SK-N-SH (cell line): Measurements from ENCODE around the gene CCNT1. TPM values are rescaled to one million over a fixed set of nuclear protein-coding genes. Genes with fewer than 3 reads are reported as not detected.

Source experiments
- CTCF ChIA-PET: fragments of 300-600, 350-600 bp; formaldehyde crosslinking; extraction: SDS; loops from one replicate; lab custom pipeline; 2021; lab: Yijun Ruan, JAX
- POLR2A ChIA-PET: fragments of 350-600 bp; sonication (Branson Sonifier 250); formaldehyde crosslinking; extraction: SDS; loops from one replicate; lab custom pipeline; 2020; ENCODE audit warnings: antibody characterized with exemption, inconsistent platforms; lab: Yijun Ruan, JAX
- DNase-seq: peaks from one replicate; pipeline ENCODE4 v3.0.0; 2012
- H2AFZ ChIP-seq: fragments of 200-600 bp; sonication (generic); 2 replicates; pipeline ENCODE4 v1.8.1; 2016; ENCODE audit warnings: antibody characterized with exemption, mild to moderate bottlenecking, low read depth
- H3F3A ChIP-seq: fragments of 200-600 bp; sonication (generic); replicated peaks from 2 replicates; pipeline ENCODE3; 2016; ENCODE audit warnings: antibody characterized with exemption, mild to moderate bottlenecking; ENCODE audit not compliant: insufficient read depth
- H3K27ac ChIP-seq, 2 experiments: fragments of 200-500 bp in 1 of 2; fragments of 200-600 bp in 1 of 2; sonication (Bioruptor generic) in 1 of 2; sonication (generic), shearing (Covaris generic) in 1 of 2; 2 replicates each; pipeline versions ENCODE4 v1.5.1 to v1.6.1; 2014 to 2016; ENCODE audit warnings: low read depth in 2 of 2, inconsistent platforms in 1 of 2, low read length in 1 of 2, mild to moderate bottlenecking in 1 of 2, mixed read lengths in 1 of 2
- H3K27me3 ChIP-seq: fragments of 200-600 bp; sonication (generic), shearing (Covaris generic); 2 replicates; pipeline ENCODE4 v1.6.1; 2016; ENCODE audit warnings: mixed run types; ENCODE audit not compliant: insufficient read depth
- H3K36me3 ChIP-seq, 2 experiments: fragments of 200-500 bp in 1 of 2; fragments of 200-600 bp in 1 of 2; sonication (Bioruptor generic) in 1 of 2; sonication (generic) in 1 of 2; replicated peaks in 1 of 2; 2 replicates each; pipeline versions ENCODE3 to v1.5.1; 2014 to 2016; ENCODE audit warnings: low read length in 1 of 2, mild to moderate bottlenecking in 1 of 2; ENCODE audit not compliant: insufficient read depth in 2 of 2, control insufficient read depth in 1 of 2
- H3K4me1 ChIP-seq, 2 experiments: fragments of 200-500 bp in 1 of 2; fragments of 200-600 bp in 1 of 2; sonication (Bioruptor generic) in 1 of 2; sonication (generic), shearing (Covaris generic) in 1 of 2; 2 replicates each; pipeline versions ENCODE4 v1.5.1 to v1.6.1; 2014 to 2016; ENCODE audit warnings: low read depth in 1 of 2, low read length in 1 of 2, mixed run types in 1 of 2; ENCODE audit not compliant: insufficient read depth in 2 of 2, control insufficient read depth in 1 of 2
- H3K4me2 ChIP-seq: fragments of 200-600 bp; sonication (generic), shearing (Covaris generic); 2 replicates; pipeline ENCODE4 v1.6.1; 2017; ENCODE audit warnings: mixed run types
- H3K4me3 ChIP-seq, 2 experiments: fragments of 200-500 bp in 1 of 2; fragments of 200-600 bp in 1 of 2; sonication (Bioruptor generic) in 1 of 2; sonication (generic), shearing (Covaris generic) in 1 of 2; 2 replicates each; pipeline versions ENCODE4 v1.5.1 to v1.8.1; 2014 to 2016; ENCODE audit warnings: low read depth in 2 of 2, inconsistent platforms in 1 of 2, low read length in 1 of 2, mild to moderate bottlenecking in 1 of 2, mixed read lengths in 1 of 2, moderate library complexity in 1 of 2
- H3K79me2 ChIP-seq: fragments of 200-600 bp; sonication (generic); 2 replicates; pipeline ENCODE4 v1.8.1; 2017; ENCODE audit warnings: mild to moderate bottlenecking; ENCODE audit not compliant: insufficient read depth
- H3K9ac ChIP-seq: fragments of 200-600 bp; sonication (generic); 2 replicates; pipeline ENCODE4 v1.6.1; 2017; ENCODE audit warnings: mixed run types
- H3K9me2 ChIP-seq: fragments of 200-600 bp; sonication (generic); 2 replicates; pipeline ENCODE4 v1.6.1; 2017; ENCODE audit warnings: mixed run types
- H3K9me3 ChIP-seq: fragments of 200-600 bp; sonication (generic); 2 replicates; pipeline ENCODE4 v1.6.1; 2017; ENCODE audit warnings: mixed run types, mild to moderate bottlenecking, moderate library complexity
- H4K20me1 ChIP-seq: fragments of 200-600 bp; sonication (generic); 2 replicates; pipeline ENCODE4 v1.6.1; 2017; ENCODE audit warnings: mild to moderate bottlenecking, mixed run types; ENCODE audit not compliant: insufficient read depth
- ELF1 ChIP-seq: IDR thresholded peaks from 2 replicates; pipeline ENCODE4 v1.4.0; 2012
- EP300 ChIP-seq, 2 experiments: IDR thresholded peaks; 2 replicates each; pipeline versions ENCODE4 v1.4.0 to v1.6.1; 2012; ENCODE audit warnings: borderline replicate concordance in 1 of 2, low read depth in 1 of 2, low read length in 1 of 2
- EZH2phosphoT487 ChIP-seq: fragments of 200-600 bp; sonication (generic); IDR thresholded peaks from 2 replicates; pipeline ENCODE4 v1.6.1; 2017; ENCODE audit warnings: low read depth, mixed run types, mild to moderate bottlenecking, antibody characterized with exemption, moderate library complexity, borderline replicate concordance
- FOXJ3 ChIP-seq: sonication (generic); formaldehyde crosslinking; IDR thresholded peaks from 2 replicates; pipeline ENCODE4 v1.5.1; 2020; ENCODE audit warnings: mild to moderate bottlenecking, missing genetic modification reagents
- FOXM1 ChIP-seq: IDR thresholded peaks from 2 replicates; pipeline ENCODE4 v1.4.0; 2012; ENCODE audit warnings: low read depth, mild to moderate bottlenecking
- GATA2 ChIP-seq: sonication (generic); formaldehyde crosslinking; IDR thresholded peaks from 2 replicates; pipeline ENCODE4 v1.5.0; 2020; ENCODE audit warnings: mild to moderate bottlenecking, missing genetic modification reagents
- JUND ChIP-seq: IDR thresholded peaks from 2 replicates; pipeline ENCODE4 v1.4.0; 2012
- RFX5 ChIP-seq: IDR thresholded peaks from 2 replicates; pipeline ENCODE4 v1.6.1; 2012; ENCODE audit warnings: mild to moderate bottlenecking, improper control_type of control experiment, low read length
- RXRA ChIP-seq: IDR thresholded peaks from 2 replicates; pipeline ENCODE4 v1.4.0; 2012; ENCODE audit warnings: low read depth, mild to moderate bottlenecking, borderline replicate concordance
- SIN3A ChIP-seq: IDR thresholded peaks from 2 replicates; pipeline ENCODE4 v1.6.1; 2012; ENCODE audit warnings: low read depth, mild to moderate bottlenecking, low read length, moderate library complexity, borderline replicate concordance
- SMC3 ChIP-seq: IDR thresholded peaks from 2 replicates; pipeline ENCODE4 v1.6.1; 2012; ENCODE audit warnings: low read depth, low read length, improper control_type of control experiment
- TAF1 ChIP-seq: IDR thresholded peaks from 2 replicates; pipeline ENCODE4 v1.6.1; 2012; ENCODE audit warnings: low read depth, mild to moderate bottlenecking, low read length, moderate library complexity, borderline replicate concordance
- TCF12 ChIP-seq: IDR thresholded peaks from 2 replicates; pipeline ENCODE4 v1.4.0; 2012
- YY1 ChIP-seq: IDR thresholded peaks from 2 replicates; pipeline ENCODE4 v1.4.0; 2012; ENCODE audit warnings: low read depth, mild to moderate bottlenecking
- WGBS: methylation state at CpG from one replicate; pipeline ENCODE4 v1.1.6; 2017; ENCODE audit warnings: low lambda C conversion rate; 5-methylcytosine and 5-hydroxymethylcytosine counted together
- polyA plus RNA-seq, 3 experiments: library from polyadenylated mRNA; depleted of rRNA; stranded (reverse); fragments of >200 nt; gene quantifications; 2 replicates each; pipeline ENCODE4 v1.2.3, GENCODE V29; 2012
- TF ChIP-seq, protein P1 (sequence below): IDR thresholded peaks from 2 replicates; pipeline ENCODE4 v1.6.1; 2012; ENCODE audit warnings: mild to moderate bottlenecking, low read depth, low read length, moderate library complexity
- TF ChIP-seq, protein P2 (sequence below): IDR thresholded peaks from 2 replicates; pipeline ENCODE4; 2012
- TF ChIP-seq, protein P3 (sequence below): fragments of 150-350 bp; IDR thresholded peaks from 2 replicates; pipeline ENCODE4 v1.6.1; 2017; ENCODE audit warnings: antibody characterized with exemption, low read length, low read depth, borderline replicate concordance
- TF ChIP-seq, protein P4 (sequence below): IDR thresholded peaks from 2 replicates; pipeline ENCODE4 v1.4.0; 2012; ENCODE audit warnings: low read depth

CCNT1 gene
- polyA plus RNA-seq, 1 of the 3 experiments (the other 2 are of a cell fraction), result 7.2 TPM

DNA sequence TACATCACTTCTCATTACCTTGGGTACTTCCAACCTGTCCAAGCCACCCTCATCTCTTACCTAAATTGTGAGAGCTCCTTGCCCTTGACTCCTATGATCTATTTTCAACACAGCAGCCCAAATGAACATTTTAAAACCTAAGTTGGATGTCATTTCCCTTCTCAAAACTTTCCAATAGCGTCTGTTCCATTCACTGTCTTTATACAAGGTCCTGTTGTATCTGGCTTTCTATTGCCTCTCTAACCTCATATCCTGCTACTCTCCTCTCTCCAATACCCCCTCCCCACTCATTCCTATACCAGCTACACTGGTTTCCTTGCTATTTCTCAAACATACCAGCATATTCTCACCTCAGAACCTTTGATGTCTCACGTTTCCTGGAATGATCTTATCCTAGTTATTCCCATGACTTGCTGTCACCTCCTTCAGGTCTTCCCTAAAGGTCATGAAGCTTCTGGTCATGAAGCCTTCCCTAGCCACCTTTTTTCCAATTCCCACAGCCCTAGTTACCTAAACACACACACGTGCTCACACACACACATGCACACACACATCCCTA is 30.4 kb downstream of the CCNT1 start:
- no peaks in the 10 kb centered on the region for H3K9me2 ChIP-seq
- WGBS, result 54% methylated on average over 3 of the region's 3 CpGs
- no peak overlapping the region for H3K4me2 ChIP-seq
- no peaks in the 10 kb centered on the region for H3K27me3 ChIP-seq
- H3K9me3 ChIP-seq, result no peaks in the 10 kb centered on the region
- no peak overlapping the region for H3K9ac ChIP-seq
- ChIA-PET POLR2A (no interaction called here), CTCF (no interaction called here)
- H3K4me3 ChIP-seq, result no peak overlapping the region
- H2AFZ ChIP-seq, result no peak overlapping the region
- peaks cover 19% of the 10 kb centered on the region for H3K79me2 ChIP-seq
- no peak overlapping the region for H3K27ac ChIP-seq
- DNase-seq, result no peak
- TF ChIP-seq RFX5, result no peak
- TF ChIP-seq YY1, result no peak
- no peak for TF ChIP-seq JUND
- TF ChIP-seq, protein P1, sequence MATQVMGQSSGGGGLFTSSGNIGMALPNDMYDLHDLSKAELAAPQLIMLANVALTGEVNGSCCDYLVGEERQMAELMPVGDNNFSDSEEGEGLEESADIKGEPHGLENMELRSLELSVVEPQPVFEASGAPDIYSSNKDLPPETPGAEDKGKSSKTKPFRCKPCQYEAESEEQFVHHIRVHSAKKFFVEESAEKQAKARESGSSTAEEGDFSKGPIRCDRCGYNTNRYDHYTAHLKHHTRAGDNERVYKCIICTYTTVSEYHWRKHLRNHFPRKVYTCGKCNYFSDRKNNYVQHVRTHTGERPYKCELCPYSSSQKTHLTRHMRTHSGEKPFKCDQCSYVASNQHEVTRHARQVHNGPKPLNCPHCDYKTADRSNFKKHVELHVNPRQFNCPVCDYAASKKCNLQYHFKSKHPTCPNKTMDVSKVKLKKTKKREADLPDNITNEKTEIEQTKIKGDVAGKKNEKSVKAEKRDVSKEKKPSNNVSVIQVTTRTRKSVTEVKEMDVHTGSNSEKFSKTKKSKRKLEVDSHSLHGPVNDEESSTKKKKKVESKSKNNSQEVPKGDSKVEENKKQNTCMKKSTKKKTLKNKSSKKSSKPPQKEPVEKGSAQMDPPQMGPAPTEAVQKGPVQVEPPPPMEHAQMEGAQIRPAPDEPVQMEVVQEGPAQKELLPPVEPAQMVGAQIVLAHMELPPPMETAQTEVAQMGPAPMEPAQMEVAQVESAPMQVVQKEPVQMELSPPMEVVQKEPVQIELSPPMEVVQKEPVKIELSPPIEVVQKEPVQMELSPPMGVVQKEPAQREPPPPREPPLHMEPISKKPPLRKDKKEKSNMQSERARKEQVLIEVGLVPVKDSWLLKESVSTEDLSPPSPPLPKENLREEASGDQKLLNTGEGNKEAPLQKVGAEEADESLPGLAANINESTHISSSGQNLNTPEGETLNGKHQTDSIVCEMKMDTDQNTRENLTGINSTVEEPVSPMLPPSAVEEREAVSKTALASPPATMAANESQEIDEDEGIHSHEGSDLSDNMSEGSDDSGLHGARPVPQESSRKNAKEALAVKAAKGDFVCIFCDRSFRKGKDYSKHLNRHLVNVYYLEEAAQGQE, result no peak
- no peak for TF ChIP-seq RXRA
- no peak for TF ChIP-seq EZH2phosphoT487
- no peak for TF ChIP-seq TAF1
- TF ChIP-seq, protein P2, sequence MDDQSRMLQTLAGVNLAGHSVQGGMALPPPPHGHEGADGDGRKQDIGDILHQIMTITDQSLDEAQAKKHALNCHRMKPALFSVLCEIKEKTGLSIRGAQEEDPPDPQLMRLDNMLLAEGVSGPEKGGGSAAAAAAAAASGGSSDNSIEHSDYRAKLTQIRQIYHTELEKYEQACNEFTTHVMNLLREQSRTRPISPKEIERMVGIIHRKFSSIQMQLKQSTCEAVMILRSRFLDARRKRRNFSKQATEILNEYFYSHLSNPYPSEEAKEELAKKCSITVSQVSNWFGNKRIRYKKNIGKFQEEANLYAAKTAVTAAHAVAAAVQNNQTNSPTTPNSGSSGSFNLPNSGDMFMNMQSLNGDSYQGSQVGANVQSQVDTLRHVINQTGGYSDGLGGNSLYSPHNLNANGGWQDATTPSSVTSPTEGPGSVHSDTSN, result no peak
- TF ChIP-seq FOXJ3 (CRISPR knock-in tag), result no peak
- peaks cover 28% of the 10 kb centered on the region for H3F3A ChIP-seq
- peaks cover 11% of the 10 kb centered on the region for H4K20me1 ChIP-seq
- peaks cover 23 to 29% of the 10 kb centered on the region in 2 experiments for H3K36me3 ChIP-seq
- H3K4me1 ChIP-seq, result no peaks in the 10 kb centered on the region

DNA sequence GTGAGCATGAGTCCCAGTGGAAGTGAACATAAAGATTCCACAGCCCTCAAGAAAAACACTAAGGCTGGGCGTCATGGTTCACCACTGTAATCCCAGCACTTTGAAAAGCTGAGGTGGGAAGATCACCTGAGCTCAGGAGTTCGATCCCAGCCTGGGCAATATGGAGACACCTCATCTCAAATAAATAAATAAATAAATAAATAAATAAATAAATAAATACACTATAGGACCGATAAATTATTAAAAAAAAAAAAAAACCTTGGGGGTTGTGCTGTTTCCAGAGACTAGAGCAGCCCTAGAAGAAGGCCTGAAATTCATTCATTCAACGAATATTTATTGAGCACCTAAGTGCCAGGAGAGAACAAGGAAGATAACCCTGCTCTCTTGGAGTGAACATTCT is 33.0 kb downstream of the CCNT1 start:
- ChIA-PET POLR2A (no interaction called here), CTCF (interaction anchor here (0.7 to 1.8 kb wide), 3 partner anchors 9 to 131 kb away, joined by 3 to 6 read pairs (median 4); no protein-coding TSS in a partner anchor)
- DNase-seq, result no peak
- Histone ChIP-seq H3K4me2 (no peak overlapping the region), H3K4me3 (no peak overlapping the region), H3K9ac (no peak overlapping the region), H3K36me3 (peaks cover 19% of the 10 kb centered on the region in 2 experiments), H3K27me3 (no peaks in the 10 kb centered on the region), H3K9me2 (no peaks in the 10 kb centered on the region), H4K20me1 (peaks cover 18% of the 10 kb centered on the region), H3F3A (peaks cover 12% of the 10 kb centered on the region), H2AFZ (no peak overlapping the region), H3K9me3 (no peaks in the 10 kb centered on the region), H3K4me1 (peaks cover 13 to 17% of the 10 kb centered on the region in 2 experiments; a peak in 3 of 4 replicates), H3K27ac (no peak overlapping the region), H3K79me2 (peaks cover 35% of the 10 kb centered on the region)
- 56% methylated on average over 4 of the region's 4 CpGs for WGBS
- TF ChIP-seq JUND (no peak), FOXM1 (no peak), GATA2 (CRISPR knock-in tag) (no peak), EZH2phosphoT487 (no peak), SIN3A (no peak), EP300 (IDR thresholded peaks at IDR 0.05; ENCODE audit: borderline replicate concordance in 1 of 2, low read depth in 1 of 2, low read length in 1 of 2) (no peak), ELF1 (no peak), SMC3 (no peak), TCF12 (no peak)
- TF ChIP-seq, protein P3, sequence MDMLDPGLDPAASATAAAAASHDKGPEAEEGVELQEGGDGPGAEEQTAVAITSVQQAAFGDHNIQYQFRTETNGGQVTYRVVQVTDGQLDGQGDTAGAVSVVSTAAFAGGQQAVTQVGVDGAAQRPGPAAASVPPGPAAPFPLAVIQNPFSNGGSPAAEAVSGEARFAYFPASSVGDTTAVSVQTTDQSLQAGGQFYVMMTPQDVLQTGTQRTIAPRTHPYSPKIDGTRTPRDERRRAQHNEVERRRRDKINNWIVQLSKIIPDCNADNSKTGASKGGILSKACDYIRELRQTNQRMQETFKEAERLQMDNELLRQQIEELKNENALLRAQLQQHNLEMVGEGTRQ, result no peak
- TF ChIP-seq, protein P1, result no peak
- TF ChIP-seq, protein P4, sequence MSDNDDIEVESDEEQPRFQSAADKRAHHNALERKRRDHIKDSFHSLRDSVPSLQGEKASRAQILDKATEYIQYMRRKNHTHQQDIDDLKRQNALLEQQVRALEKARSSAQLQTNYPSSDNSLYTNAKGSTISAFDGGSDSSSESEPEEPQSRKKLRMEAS, result no peak
